CD4-positive, alpha-beta T cell (primary cell): ENCODE results near the gene CRYBG1. TPM values are rescaled to one million over a fixed set of nuclear protein-coding genes. Genes with fewer than 3 reads are reported as not detected.

Source experiments
- ATAC-seq: fragments of 200-7000 bp; cut with Tn5 transposase; one replicate; pipeline ENCODE4 v1.10.0; 2022; ENCODE audit warnings: mild to moderate bottlenecking; ENCODE audit not compliant: poor library complexity
- CTCF ChIA-PET: fragments of 350-600 bp; sonication (Branson Sonifier 250); formaldehyde crosslinking; loops from one replicate; lab custom pipeline; 2021; ENCODE audit warnings: antibody characterized with exemption, inconsistent platforms; lab: Charles Lee
- POLR2A ChIA-PET: fragments of 350-600 bp; sonication (Branson Sonifier 250); formaldehyde crosslinking; loops from one replicate; lab custom pipeline; 2021; ENCODE audit warnings: antibody characterized with exemption, inconsistent platforms; lab: Charles Lee
- DNase-seq, 14 experiments: peaks; one replicate each; pipeline ENCODE4 v3.0.0-alpha.2; 2013 to 2020; ENCODE audit warnings: mixed read lengths in 2 of 14
- H3K27ac ChIP-seq, 2 donors: one replicate each; pipeline versions ENCODE4 v1.5.1 to v1.7.0; 2013; ENCODE audit warnings: low read length in 2 of 2, low read depth in 1 of 2, mild to moderate bottlenecking in 1 of 2
- H3K27me3 ChIP-seq, 2 experiments: 1 replicate in 1 of 2; 2 replicates in 1 of 2; pipeline versions ENCODE4 v1.6.1 to v1.7.0; 2013; ENCODE audit warnings: low read length in 2 of 2, control low read depth in 1 of 2, mild to moderate bottlenecking in 1 of 2, moderate library complexity in 1 of 2; ENCODE audit not compliant: insufficient read depth in 2 of 2, control insufficient read depth in 1 of 2
- H3K36me3 ChIP-seq: one replicate; pipeline ENCODE4 v1.6.1; 2013; ENCODE audit warnings: low read length, control low read depth; ENCODE audit not compliant: insufficient read depth
- H3K4me1 ChIP-seq: one replicate; pipeline ENCODE4 v1.6.1; 2013; ENCODE audit warnings: low read length, control low read depth; ENCODE audit not compliant: insufficient read depth
- H3K4me3 ChIP-seq: one replicate; pipeline ENCODE4 v1.5.1; 2013; ENCODE audit warnings: mild to moderate bottlenecking, low read length, moderate library complexity
- H3K9me3 ChIP-seq, 2 experiments: 1 replicate in 1 of 2; 2 replicates in 1 of 2; pipeline versions ENCODE4 v1.6.1 to v1.7.0; 2013; ENCODE audit warnings: low read length in 2 of 2, mild to moderate bottlenecking in 2 of 2, control low read depth in 1 of 2, moderate library complexity in 1 of 2; ENCODE audit not compliant: control insufficient read depth in 1 of 2, insufficient read depth in 1 of 2
- H3K27ac Mint-ChIP-seq: one replicate; pipeline ENCODE4 v1.8.0; 2020; ENCODE audit warnings: mixed read lengths
- H3K27me3 Mint-ChIP-seq: one replicate; pipeline ENCODE4 v1.8.0; 2021; ENCODE audit warnings: mixed read lengths
- H3K36me3 Mint-ChIP-seq: one replicate; pipeline ENCODE4 v1.8.0; 2021; ENCODE audit warnings: low read depth, mixed read lengths
- H3K4me1 Mint-ChIP-seq: one replicate; pipeline ENCODE4 v1.8.0; 2021; ENCODE audit warnings: low read depth, mixed read lengths
- H3K4me3 Mint-ChIP-seq: one replicate; pipeline ENCODE4 v1.8.0; 2020; ENCODE audit warnings: mild to moderate bottlenecking, mixed read lengths
- H3K9me3 Mint-ChIP-seq: one replicate; pipeline ENCODE4 v1.8.0; 2020; ENCODE audit warnings: mixed read lengths
- CTCF ChIP-seq: fragments of 200-600 bp; IDR thresholded peaks from one replicate; pipeline ENCODE4 v1.8.0; 2022; ENCODE audit warnings: antibody characterized with exemption, mild to moderate bottlenecking
- intact Hi-C, 2 experiments: fragments of 100-400 bp; cut with DNase I in 1 of 2; cut with micrococcal nuclease in 1 of 2; formaldehyde crosslinking; loops; one replicate each; pipeline versions ENCODE4 v1.15.1 to v1.9.0; 2023 to 2025; cut with DNase I, micrococcal nuclease
- total RNA-seq, 174 experiments: library from RNA in 2 of 174; stranded (reverse) in 2 of 174; gene quantifications; one replicate each; pipeline ENCODE4 v1.2.3 and lab custom pipeline; 2021 to 2026

The CRYBG1 gene
- total RNA-seq, 2 experiments from 2014 or later, result 58.5 to 59.4 TPM

DNA sequence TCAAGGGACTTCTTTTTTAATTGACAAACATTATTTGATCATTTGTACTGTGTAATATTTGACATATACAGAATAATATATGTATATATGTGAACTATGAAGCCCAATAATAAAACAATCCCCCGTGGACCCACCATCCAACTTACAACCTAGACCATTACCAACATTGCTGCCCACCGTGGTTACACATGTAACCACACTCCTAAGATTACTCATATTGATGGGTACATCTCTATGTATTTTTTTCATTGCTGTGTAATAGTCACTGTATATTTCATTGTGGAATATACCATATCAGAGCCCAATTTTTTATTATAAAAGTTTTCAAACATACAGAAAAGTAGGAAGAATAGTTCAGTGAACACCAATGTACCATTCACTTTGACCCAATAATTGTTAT is 174.5 kb downstream of the CRYBG1 start:
- H3K36me3 ChIP-seq, result peaks cover 73% of the 10 kb centered on the region
- no peak overlapping the region for H3K4me3 Mint-ChIP-seq
- TF ChIP-seq CTCF, result no peak
- H3K36me3 Mint-ChIP-seq, result peaks cover 94% of the 10 kb centered on the region
- POLR2A ChIA-PET, result interaction anchor here (2.2 to 3.8 kb wide), 3 partner anchors 9 to 23 kb away, joined by 8 to 23 read pairs (median 21); no protein-coding TSS in a partner anchor
- peak overlapping the region; percentile 17 for H3K27ac Mint-ChIP-seq
- CTCF ChIA-PET, result interaction anchor here (1.2 to 1.7 kb wide), 5 partner anchors 13 to 32 kb away, joined by 4 to 20 read pairs (median 7); no protein-coding TSS in a partner anchor
- H3K4me1 ChIP-seq, result peaks cover 24% of the 10 kb centered on the region
- H3K4me3 ChIP-seq, result no peak overlapping the region
- peak overlapping the region in 1 of 2 donors; percentile 11 for H3K27ac ChIP-seq
- DNase-seq (no peak), ATAC-seq (no peak)
- no peaks in the 10 kb centered on the region for H3K9me3 Mint-ChIP-seq
- H3K27me3 ChIP-seq, result no peaks in the 10 kb centered on the region
- intact Hi-C loops, result loop anchor here in 1 of 2 experiments (10.0 kb wide), 1 partner anchor 540 kb away; no protein-coding TSS in a partner anchor
- no peaks in the 10 kb centered on the region for H3K27me3 Mint-ChIP-seq
- H3K4me1 Mint-ChIP-seq, result peaks cover 90% of the 10 kb centered on the region
- no peaks in the 10 kb centered on the region for H3K9me3 ChIP-seq

DNA sequence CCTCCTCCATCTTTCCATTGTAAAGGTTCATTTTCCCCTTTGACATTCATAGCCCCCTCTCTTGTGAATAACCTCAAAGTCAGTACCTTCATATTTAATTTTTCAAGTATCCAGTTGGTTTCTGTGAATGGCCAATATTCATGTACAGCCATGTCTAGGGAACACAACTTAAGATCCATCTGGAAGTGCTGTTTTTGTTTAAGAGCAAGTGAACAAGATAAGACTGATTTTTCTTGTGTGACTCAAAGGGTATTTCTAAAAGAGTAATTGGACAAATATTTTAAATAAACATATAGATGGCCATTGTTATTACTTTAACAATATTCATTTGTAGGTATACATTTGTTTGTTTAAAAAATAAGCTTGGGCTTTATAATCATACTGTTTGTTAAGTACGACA is 175.8 kb downstream of the CRYBG1 start:
- Mint-ChIP-seq H3K9me3 (no peaks in the 10 kb centered on the region), H3K4me1 (peaks cover 83% of the 10 kb centered on the region), H3K27me3 (no peaks in the 10 kb centered on the region), H3K27ac (peak overlapping the region; percentile 66), H3K4me3 (no peak overlapping the region), H3K36me3 (peaks cover 91% of the 10 kb centered on the region)
- Histone ChIP-seq H3K27me3 (no peaks in the 10 kb centered on the region), H3K9me3 (no peaks in the 10 kb centered on the region), H3K36me3 (peaks cover 65% of the 10 kb centered on the region), H3K4me1 (peaks cover 24% of the 10 kb centered on the region), H3K27ac (no peak overlapping the region), H3K4me3 (no peak overlapping the region)
- ChIA-PET POLR2A (interaction anchor here (6.0 kb wide), 1 partner anchor 15 kb away, joined by 38 read pairs; no protein-coding TSS in a partner anchor), CTCF (interaction anchor here (5.7 kb wide), 1 partner anchor 25 kb away, joined by 31 read pairs; no protein-coding TSS in a partner anchor)
- no peak for TF ChIP-seq CTCF
- DNase-seq (no peak), ATAC-seq (no peak)
- intact Hi-C loops, result loop anchor here in 1 of 2 experiments (10.0 kb wide), 1 partner anchor 542 kb away; no protein-coding TSS in a partner anchor

GRCh38 chr6:106536851-106537250 is 176.3 kb downstream of the CRYBG1 start:
- ChIA-PET POLR2A (interaction anchor here (6.0 kb wide), 1 partner anchor 16 kb away, joined by 38 read pairs; no protein-coding TSS in a partner anchor), CTCF (interaction anchor here (5.7 kb wide), 1 partner anchor 25 kb away, joined by 31 read pairs; no protein-coding TSS in a partner anchor)
- Histone ChIP-seq H3K4me3 (no peak overlapping the region), H3K4me1 (peaks cover 24% of the 10 kb centered on the region), H3K27me3 (no peaks in the 10 kb centered on the region), H3K27ac (peak overlapping the region in 1 of 2 donors; percentile 31), H3K36me3 (peaks cover 65% of the 10 kb centered on the region), H3K9me3 (no peaks in the 10 kb centered on the region)
- no peaks in the 10 kb centered on the region for H3K27me3 Mint-ChIP-seq
- intact Hi-C loops, result loop anchor here in 1 of 2 experiments (10.0 kb wide), 1 partner anchor 542 kb away; no protein-coding TSS in a partner anchor
- no peaks in the 10 kb centered on the region for H3K9me3 Mint-ChIP-seq
- H3K4me1 Mint-ChIP-seq, result peaks cover 78% of the 10 kb centered on the region
- H3K36me3 Mint-ChIP-seq, result peaks cover 91% of the 10 kb centered on the region
- ATAC-seq (no peak), DNase-seq (no peak)
- no peak for TF ChIP-seq CTCF
- peak overlapping the region; percentile 13 for H3K4me3 Mint-ChIP-seq
- peak overlapping the region; percentile 66 for H3K27ac Mint-ChIP-seq
